Neural cell (in vitro differentiated cells): ENCODE measurements around the gene RUFY2. TPM values are rescaled to one million over a fixed set of nuclear protein-coding genes. Genes with fewer than 3 reads are reported as not detected.

Experiments used
- H2AFZ ChIP-seq: fragments of 200-600, 300-800 bp; sonication (generic), shearing (Covaris generic); 2 replicates; pipeline ENCODE4 v1.6.0; 2014; ENCODE audit warnings: low read depth, mild to moderate bottlenecking, antibody characterized with exemption, low read length, moderate library complexity
- H3F3A ChIP-seq: fragments of 200-600 bp; shearing (Covaris generic); 2 replicates; pipeline ENCODE4 v1.6.1; 2016; ENCODE audit warnings: mild to moderate bottlenecking, moderate library complexity, mixed read lengths, antibody characterized with exemption, low read length; ENCODE audit not compliant: insufficient read depth, poor library complexity, severe bottlenecking
- H3K27ac ChIP-seq: fragments of 200-600, 300-800 bp; sonication (generic), shearing (Covaris generic); 2 replicates; pipeline ENCODE4 v1.5.1; 2014; ENCODE audit warnings: mild to moderate bottlenecking, low read length, moderate library complexity
- H3K27me3 ChIP-seq: fragments of 300-800, 200-600 bp; sonication (generic), shearing (Covaris generic); 2 replicates; pipeline ENCODE4 v1.6.0; 2014; ENCODE audit warnings: mild to moderate bottlenecking, low read depth, low read length, moderate library complexity; ENCODE audit not compliant: insufficient read depth
- H3K36me3 ChIP-seq: fragments of 300-800, 200-600 bp; sonication (generic), shearing (Covaris generic); 2 replicates; pipeline ENCODE4 v1.5.1; 2014; ENCODE audit warnings: mild to moderate bottlenecking, antibody characterized with exemption, low read length, moderate library complexity; ENCODE audit not compliant: insufficient read depth
- H3K4me2 ChIP-seq: fragments of 300-800, 200-600 bp; sonication (generic), shearing (Covaris generic); 2 replicates; pipeline ENCODE4 v1.6.0; 2014; ENCODE audit warnings: mild to moderate bottlenecking, low read length
- H3K4me3 ChIP-seq: fragments of 300-800, 200-600 bp; sonication (generic), shearing (Covaris generic); 2 replicates; pipeline ENCODE4 v1.5.1; 2014; ENCODE audit warnings: mild to moderate bottlenecking, low read length, moderate library complexity
- H3K79me2 ChIP-seq: fragments of 200-600 bp; shearing (Covaris generic); replicated peaks from 2 replicates; pipeline ENCODE4 v1.6.0; 2014; ENCODE audit warnings: mild to moderate bottlenecking, low read length, moderate library complexity; ENCODE audit not compliant: insufficient read depth
- H3K9ac ChIP-seq: fragments of 300-800, 200-600 bp; sonication (generic), shearing (Covaris generic); 2 replicates; pipeline ENCODE4 v1.6.1; 2016; ENCODE audit warnings: mild to moderate bottlenecking, low read length, mixed read lengths
- H3K9me2 ChIP-seq: fragments of 200-600 bp; shearing (Covaris generic); 2 replicates; pipeline ENCODE4 v1.6.1; 2016; ENCODE audit warnings: mild to moderate bottlenecking, low read length, mixed read lengths; ENCODE audit not compliant: insufficient read depth
- H3K9me3 ChIP-seq: fragments of 200-600, 300-800 bp; sonication (generic), shearing (Covaris generic); 2 replicates; pipeline ENCODE4 v1.6.1; 2016; ENCODE audit warnings: mild to moderate bottlenecking, mixed run types, low read length, moderate library complexity, mixed read lengths
- H4K20me1 ChIP-seq: fragments of 200-600 bp; shearing (Covaris generic); 2 replicates; pipeline ENCODE4 v1.6.1; 2016; ENCODE audit warnings: mild to moderate bottlenecking, mixed run types; ENCODE audit not compliant: insufficient read depth
- EP300 ChIP-seq: fragments of 450-650 bp; conservative IDR thresholded peaks from 2 replicates; pipeline ENCODE4 v1.6.1; 2014; ENCODE audit warnings: antibody characterized with exemption, mild to moderate bottlenecking, moderate library complexity; ENCODE audit not compliant: poor library complexity, severe bottlenecking
- EZH2 ChIP-seq: fragments of 200-600, 300-800 bp; shearing (Covaris generic), sonication (generic); IDR thresholded peaks from 2 replicates; pipeline ENCODE4 v1.6.1; 2014; ENCODE audit warnings: antibody characterized with exemption, low read length, borderline replicate concordance, mild to moderate bottlenecking; ENCODE audit not compliant: insufficient read depth, poor library complexity, severe bottlenecking
- MXI1 ChIP-seq: fragments of 450-650 bp; conservative IDR thresholded peaks from 2 replicates; pipeline ENCODE4 v1.6.1; 2014; ENCODE audit warnings: antibody characterized with exemption, mild to moderate bottlenecking; ENCODE audit not compliant: poor library complexity, severe bottlenecking
- POLR2AphosphoS5 ChIP-seq: IDR thresholded peaks from 2 replicates; pipeline ENCODE4 v1.6.1; 2012
- RAD21 ChIP-seq: fragments of 450-650 bp; conservative IDR thresholded peaks from 2 replicates; pipeline ENCODE4 v1.6.1; 2014; ENCODE audit warnings: antibody characterized with exemption, mild to moderate bottlenecking, moderate library complexity
- SMC3 ChIP-seq: fragments of 450-650 bp; conservative IDR thresholded peaks from 2 replicates; pipeline ENCODE4 v1.6.1; 2014; ENCODE audit warnings: antibody characterized with exemption, mild to moderate bottlenecking, moderate library complexity; ENCODE audit not compliant: poor library complexity
- TAF1 ChIP-seq: IDR thresholded peaks from 2 replicates; pipeline ENCODE4 v1.6.1; 2012; ENCODE audit warnings: low read depth
- polyA plus RNA-seq: library from polyadenylated mRNA; depleted of rRNA; stranded (reverse); fragments of >200 nt; gene quantifications from 2 replicates; pipeline ENCODE4 v1.2.3, GENCODE V29; 2014
- TF ChIP-seq, protein P1 (sequence below): fragments of 450-650 bp; IDR thresholded peaks from 2 replicates; pipeline ENCODE4 v1.5.1; 2014; ENCODE audit warnings: antibody characterized with exemption, mild to moderate bottlenecking, moderate library complexity; ENCODE audit not compliant: poor library complexity, severe bottlenecking
- TF ChIP-seq, protein P2 (sequence below): IDR thresholded peaks from 2 replicates; pipeline ENCODE4 v1.6.1; 2012; ENCODE audit warnings: borderline replicate concordance

Gene RUFY2
- polyA plus RNA-seq, 1 donor from 2014 or later, result 168 TPM

GRCh38 chr10:68408898-68409518, 1.9 kb upstream of the RUFY2 start:
- Histone ChIP-seq H3K9me2 (no peaks in the 10 kb centered on the region), H3K4me3 (no peak overlapping the region), H2AFZ (no peak overlapping the region), H4K20me1 (no peaks in the 10 kb centered on the region), H3K9ac (no peak overlapping the region), H3K9me3 (no peaks in the 10 kb centered on the region), H3K27me3 (no peaks in the 10 kb centered on the region), H3K4me2 (no peak overlapping the region), H3K27ac (no peak overlapping the region), H3K36me3 (no peaks in the 10 kb centered on the region), H3K79me2 (peaks cover 22% of the 10 kb centered on the region), H3F3A (peaks cover 4% of the 10 kb centered on the region)
- TF ChIP-seq POLR2AphosphoS5, result no peak
- no peak for TF ChIP-seq RAD21
- TF ChIP-seq, protein P1, sequence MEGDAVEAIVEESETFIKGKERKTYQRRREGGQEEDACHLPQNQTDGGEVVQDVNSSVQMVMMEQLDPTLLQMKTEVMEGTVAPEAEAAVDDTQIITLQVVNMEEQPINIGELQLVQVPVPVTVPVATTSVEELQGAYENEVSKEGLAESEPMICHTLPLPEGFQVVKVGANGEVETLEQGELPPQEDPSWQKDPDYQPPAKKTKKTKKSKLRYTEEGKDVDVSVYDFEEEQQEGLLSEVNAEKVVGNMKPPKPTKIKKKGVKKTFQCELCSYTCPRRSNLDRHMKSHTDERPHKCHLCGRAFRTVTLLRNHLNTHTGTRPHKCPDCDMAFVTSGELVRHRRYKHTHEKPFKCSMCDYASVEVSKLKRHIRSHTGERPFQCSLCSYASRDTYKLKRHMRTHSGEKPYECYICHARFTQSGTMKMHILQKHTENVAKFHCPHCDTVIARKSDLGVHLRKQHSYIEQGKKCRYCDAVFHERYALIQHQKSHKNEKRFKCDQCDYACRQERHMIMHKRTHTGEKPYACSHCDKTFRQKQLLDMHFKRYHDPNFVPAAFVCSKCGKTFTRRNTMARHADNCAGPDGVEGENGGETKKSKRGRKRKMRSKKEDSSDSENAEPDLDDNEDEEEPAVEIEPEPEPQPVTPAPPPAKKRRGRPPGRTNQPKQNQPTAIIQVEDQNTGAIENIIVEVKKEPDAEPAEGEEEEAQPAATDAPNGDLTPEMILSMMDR, result no peak
- TF ChIP-seq SMC3, result no peak
- no peak for TF ChIP-seq MXI1
- no peak for TF ChIP-seq EP300

- Histone ChIP-seq H2AFZ (peak overlapping the region; percentile 100), H3K9me3 (no peaks in the 10 kb centered on the region), H3K79me2 (peaks cover 47% of the 10 kb centered on the region), H3K4me2 (peak overlapping the region; percentile 92), H3K36me3 (no peaks in the 10 kb centered on the region), H3K27ac (peak overlapping the region; percentile 95), H4K20me1 (no peaks in the 10 kb centered on the region), H3K27me3 (no peaks in the 10 kb centered on the region), H3K4me3 (peak overlapping the region; percentile 82), H3F3A (peaks cover 4% of the 10 kb centered on the region), H3K9ac (peak overlapping the region; percentile 99), H3K9me2 (no peaks in the 10 kb centered on the region)
- peak; percentile 33 for TF ChIP-seq SMC3
- TF ChIP-seq, protein P2, sequence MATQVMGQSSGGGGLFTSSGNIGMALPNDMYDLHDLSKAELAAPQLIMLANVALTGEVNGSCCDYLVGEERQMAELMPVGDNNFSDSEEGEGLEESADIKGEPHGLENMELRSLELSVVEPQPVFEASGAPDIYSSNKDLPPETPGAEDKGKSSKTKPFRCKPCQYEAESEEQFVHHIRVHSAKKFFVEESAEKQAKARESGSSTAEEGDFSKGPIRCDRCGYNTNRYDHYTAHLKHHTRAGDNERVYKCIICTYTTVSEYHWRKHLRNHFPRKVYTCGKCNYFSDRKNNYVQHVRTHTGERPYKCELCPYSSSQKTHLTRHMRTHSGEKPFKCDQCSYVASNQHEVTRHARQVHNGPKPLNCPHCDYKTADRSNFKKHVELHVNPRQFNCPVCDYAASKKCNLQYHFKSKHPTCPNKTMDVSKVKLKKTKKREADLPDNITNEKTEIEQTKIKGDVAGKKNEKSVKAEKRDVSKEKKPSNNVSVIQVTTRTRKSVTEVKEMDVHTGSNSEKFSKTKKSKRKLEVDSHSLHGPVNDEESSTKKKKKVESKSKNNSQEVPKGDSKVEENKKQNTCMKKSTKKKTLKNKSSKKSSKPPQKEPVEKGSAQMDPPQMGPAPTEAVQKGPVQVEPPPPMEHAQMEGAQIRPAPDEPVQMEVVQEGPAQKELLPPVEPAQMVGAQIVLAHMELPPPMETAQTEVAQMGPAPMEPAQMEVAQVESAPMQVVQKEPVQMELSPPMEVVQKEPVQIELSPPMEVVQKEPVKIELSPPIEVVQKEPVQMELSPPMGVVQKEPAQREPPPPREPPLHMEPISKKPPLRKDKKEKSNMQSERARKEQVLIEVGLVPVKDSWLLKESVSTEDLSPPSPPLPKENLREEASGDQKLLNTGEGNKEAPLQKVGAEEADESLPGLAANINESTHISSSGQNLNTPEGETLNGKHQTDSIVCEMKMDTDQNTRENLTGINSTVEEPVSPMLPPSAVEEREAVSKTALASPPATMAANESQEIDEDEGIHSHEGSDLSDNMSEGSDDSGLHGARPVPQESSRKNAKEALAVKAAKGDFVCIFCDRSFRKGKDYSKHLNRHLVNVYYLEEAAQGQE, result no peak
- no peak for TF ChIP-seq TAF1
- TF ChIP-seq, protein P1, result peak; percentile 7
- peak; percentile 67 for TF ChIP-seq MXI1
- no peak for TF ChIP-seq EZH2
- TF ChIP-seq EP300, result no peak
- peak; percentile 20 for TF ChIP-seq RAD21
- peak; percentile 33 for TF ChIP-seq POLR2AphosphoS5
Measured at GRCh38 chr10:68406111-68406814, 814 bp downstream of the RUFY2 start.
